ENCODE results near the gene COG8.

- TF ChIP-seq SIN3A (conservative IDR thresholded peaks at IDR 0.05 in 1 of 2, IDR thresholded peaks at IDR 0.05 in 1 of 2; ENCODE audit: low read depth in 1 of 2, low read length in 2 of 2): no peak
- no peak for TF ChIP-seq ATF3 (IDR thresholded peaks at IDR 0.05; ENCODE audit: insufficient read depth, low read depth, low read length)
- TF ChIP-seq CBX8 (IDR thresholded peaks at IDR 0.05; ENCODE audit: borderline replicate concordance, low read depth, low read length): no peak
- no peak for TF ChIP-seq CTCF (IDR thresholded peaks at IDR 0.05; ENCODE audit: control extremely low read depth in 1 of 3, insufficient read depth in 1 of 3, low read depth in 1 of 3, low read length in 3 of 3)
- TF ChIP-seq POU5F1 (IDR thresholded peaks at IDR 0.05; ENCODE audit: low read depth, low read length): no peak
- no peak for TF ChIP-seq MAX (IDR thresholded peaks at IDR 0.05)
- no peak for TF ChIP-seq EZH2 (IDR thresholded peaks at IDR 0.05; ENCODE audit: low read depth, low read length, severe bottlenecking)
- TF ChIP-seq MAFK (IDR thresholded peaks at IDR 0.05; ENCODE audit: low read depth, low read length): no peak
- TF ChIP-seq CREB1 (IDR thresholded peaks at IDR 0.05): no peak
Measured at GRCh38 chr16:69378760-69379159, 39.4 kb upstream of the COG8 start.
